Umbilical cord (tissue), 2 donors: ENCODE measurements around the gene WAC. TPM values are rescaled to one million over a fixed set of nuclear protein-coding genes. Genes with fewer than 3 reads are reported as not detected.

Experiments used
- DNase-seq: peaks from one replicate; pipeline ENCODE4 v3.0.0-alpha.2; 2015; ENCODE audit warnings: low spot score
- total RNA-seq: library from RNA; depleted of rRNA; stranded (reverse); fragments of >200 nt; gene quantifications from one replicate; pipeline ENCODE4 v1.2.3, GENCODE V29; 2014; ENCODE audit warnings: low replicate concordance; ENCODE audit not compliant: insufficient read depth

Gene WAC
- total RNA-seq, 1 donor from 2014 or later = 156 TPM

DNA sequence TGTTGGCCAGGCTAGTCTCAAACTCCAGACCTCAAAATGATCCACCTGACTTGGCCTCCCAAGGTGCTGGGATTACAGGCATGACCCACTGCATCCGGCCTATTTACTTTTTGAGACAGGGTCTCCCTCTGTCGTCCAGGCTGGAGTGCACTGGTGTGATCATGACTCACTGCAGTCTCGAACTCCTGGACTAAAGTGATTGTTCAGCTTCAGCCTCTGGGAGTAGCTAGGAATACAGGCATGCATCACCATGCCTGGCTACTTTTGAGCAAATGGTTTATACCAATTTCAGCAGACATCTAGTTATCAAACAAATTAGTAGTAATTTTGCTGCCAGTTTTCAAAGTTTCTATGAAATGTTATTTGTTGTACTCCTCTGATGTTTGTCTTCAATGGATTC lies 2.2 kb upstream of the WAC start:
- no peak for DNase-seq

DNA sequence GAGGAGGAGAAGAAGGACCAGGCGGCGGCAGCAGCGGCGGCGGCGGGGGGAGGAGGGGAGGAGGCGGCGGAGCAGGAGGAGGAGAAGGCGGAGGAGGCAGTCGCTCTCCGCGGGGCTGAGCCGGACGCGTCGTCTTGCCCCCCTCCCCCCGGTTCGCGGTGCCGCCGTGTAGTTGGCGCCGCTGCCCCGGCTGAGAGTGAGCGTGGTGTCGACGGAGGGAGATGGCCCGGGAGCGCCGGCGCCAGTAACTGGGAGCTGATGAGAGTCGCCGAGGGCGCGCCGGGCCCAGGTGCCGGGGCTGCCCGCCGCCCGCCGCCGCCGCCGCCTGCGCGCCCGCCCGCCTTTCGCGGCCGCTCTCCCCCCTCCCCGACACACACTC lies 257 bp downstream of the WAC start:
- no peak for DNase-seq

GRCh38 chr10:28533571-28534304 lies 820 bp downstream of the WAC start:
- DNase-seq = peak; percentile 55

DNA sequence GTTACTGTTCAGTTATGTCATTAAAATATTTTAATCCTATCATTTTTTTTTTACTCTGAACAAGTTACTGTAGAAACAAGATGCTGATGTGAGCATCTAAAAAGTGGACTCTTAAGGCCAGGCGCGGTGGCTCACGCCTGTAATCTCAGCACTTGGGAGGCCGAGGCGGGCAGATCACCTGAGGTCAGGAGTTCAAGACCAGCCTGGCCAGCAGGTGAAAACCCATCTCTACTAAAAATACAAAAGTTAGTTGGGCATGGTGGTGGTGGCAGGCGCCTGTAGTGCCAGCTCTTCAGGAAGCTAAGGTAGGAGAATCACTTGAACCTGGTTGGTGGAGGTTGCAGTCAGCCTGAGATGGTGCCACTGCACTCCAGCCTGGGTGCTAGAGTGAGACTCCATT lies 2.9 kb downstream of the WAC start:
- no peak for DNase-seq

GRCh38 chr10:28538595-28538994 lies 5.7 kb downstream of the WAC start:
- no peak for DNase-seq

GRCh38 chr10:28540145-28540544 lies 7.2 kb downstream of the WAC start:
- DNase-seq = no peak

DNA sequence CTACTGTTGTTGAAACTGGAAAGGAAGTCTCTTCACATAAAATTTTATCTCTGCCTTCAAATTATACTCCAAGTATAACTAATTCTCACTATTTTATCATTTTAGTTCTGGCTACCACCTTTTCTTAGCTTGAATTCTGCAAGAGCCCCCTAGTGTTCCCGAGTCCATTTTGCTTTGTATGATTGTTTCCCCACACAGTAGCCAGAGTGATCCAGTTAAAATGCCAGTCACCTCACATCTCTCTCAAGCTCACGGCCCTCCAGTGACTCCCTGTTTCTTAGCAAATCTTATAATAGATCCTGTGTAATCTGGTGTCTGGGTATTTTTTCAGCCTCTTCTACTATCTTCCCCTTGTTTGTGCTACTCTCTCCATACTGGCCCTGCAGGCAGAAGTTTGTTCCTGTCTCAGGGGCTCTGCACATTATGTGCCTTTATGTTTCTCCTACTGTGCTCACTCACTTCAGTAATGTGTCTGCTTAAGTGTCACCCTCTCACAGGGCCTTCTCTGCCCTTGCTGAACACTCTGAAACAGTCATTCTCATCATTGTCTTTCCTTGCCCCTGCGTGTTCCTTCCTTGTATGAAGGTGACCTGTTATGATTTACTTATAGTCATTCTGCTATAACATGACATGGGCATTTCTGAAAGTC lies 8.9 kb downstream of the WAC start:
- no peak for DNase-seq

DNA sequence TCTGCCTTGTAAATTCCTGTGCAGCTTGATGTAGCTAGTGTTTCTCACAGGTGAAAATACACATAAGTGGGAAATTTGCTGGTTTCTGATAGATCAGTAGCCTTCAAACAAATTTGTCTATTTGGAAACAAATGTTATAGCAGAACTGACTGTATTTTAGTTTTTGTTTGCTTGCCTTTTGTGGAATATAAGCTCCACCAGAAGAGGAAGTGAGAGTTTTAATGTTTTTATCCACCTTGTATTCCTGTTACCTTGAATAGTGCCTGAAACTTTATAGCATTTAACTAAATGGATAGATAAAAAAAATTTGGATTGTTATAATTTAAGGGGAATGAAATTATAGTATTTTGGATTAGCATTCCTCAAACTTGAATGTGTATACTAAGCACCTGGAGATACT lies 9.8 kb downstream of the WAC start:
- DNase-seq = no peak

DNA sequence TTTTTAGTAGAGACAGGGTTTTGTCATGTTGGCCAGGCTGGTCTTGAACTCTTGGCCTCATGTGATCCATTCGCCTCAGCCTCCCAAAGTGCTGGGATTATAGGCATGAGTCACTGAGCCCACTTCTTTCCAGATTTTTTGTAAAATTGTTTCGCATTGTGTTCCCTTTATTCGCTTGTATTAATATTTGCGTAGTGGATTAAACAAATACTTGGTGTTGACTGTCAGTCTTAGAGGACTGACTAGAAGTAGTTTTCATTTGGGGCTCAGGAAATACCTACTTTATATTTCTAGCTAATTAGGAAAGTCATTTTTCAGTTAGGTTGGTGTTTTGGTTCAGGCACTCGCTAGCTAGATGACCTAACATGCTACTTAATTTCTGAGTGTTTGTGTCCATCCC lies 11.1 kb downstream of the WAC start:
- DNase-seq = no peak

DNA sequence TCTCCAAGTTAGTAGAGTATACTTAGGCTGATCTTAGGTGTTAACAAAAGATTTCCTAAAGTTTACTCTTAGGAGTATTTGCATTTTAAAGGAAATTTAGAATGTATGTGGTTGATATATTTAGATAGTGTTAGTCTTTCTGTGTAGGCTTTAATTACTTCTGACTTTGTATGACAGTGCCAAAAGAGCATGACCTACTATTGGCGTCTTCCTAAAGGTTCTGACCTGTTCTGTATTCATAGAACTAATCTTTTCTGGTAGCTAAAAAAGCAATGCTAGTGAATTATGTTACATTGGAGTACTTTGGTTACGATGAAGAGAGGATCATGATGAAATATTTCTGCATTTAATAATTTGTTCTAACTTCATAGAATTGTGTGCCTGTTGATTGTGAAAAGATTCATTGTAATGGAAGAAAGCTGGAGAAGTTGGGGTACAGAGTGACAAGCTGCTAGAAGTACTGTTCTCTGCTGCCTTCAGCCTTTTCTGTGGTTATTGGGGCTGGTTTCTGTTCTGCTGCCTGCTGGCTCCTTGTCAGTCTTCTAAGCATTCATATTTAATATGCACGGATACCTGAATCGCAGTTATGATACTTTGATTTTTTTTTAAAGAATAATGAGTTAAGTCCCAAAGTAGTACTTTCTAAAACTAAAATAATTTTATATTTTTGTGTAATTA lies 13.2 kb downstream of the WAC start:
- no peak for DNase-seq

- no peak for DNase-seq
These were observed 16.0 kb downstream of the WAC start for GRCh38 chr10:28548781-28549498.

GRCh38 chr10:28551086-28551485 lies 18.2 kb downstream of the WAC start:
- DNase-seq = no peak

GRCh38 chr10:28552775-28553174 lies 19.9 kb downstream of the WAC start:
- no peak for DNase-seq

- no peak for DNase-seq
These were observed 21.1 kb downstream of the WAC start for GRCh38 chr10:28554009-28554408.

DNA sequence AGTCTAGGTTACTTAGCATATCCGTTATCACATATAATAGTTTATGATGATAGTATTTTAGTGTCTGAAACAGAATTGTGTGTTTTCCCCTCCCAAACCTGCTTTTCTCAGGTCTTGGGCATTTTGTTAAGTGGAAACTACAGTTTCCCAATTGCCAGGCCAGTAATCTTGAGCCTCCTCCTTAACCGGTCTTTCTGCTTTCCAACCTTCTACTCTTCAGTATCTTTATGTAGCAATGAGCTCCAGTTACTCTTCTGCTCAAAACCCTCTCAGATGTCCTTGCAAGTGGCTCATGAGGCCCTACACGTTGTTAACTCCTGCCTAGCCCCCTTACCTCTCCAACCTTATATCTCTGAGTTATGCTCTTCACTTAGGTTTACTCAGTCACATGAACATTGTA lies 22.0 kb downstream of the WAC start:
- DNase-seq = no peak

GRCh38 chr10:28555358-28555757 lies 22.4 kb downstream of the WAC start:
- no peak for DNase-seq

- no peak for DNase-seq
These were observed 23.2 kb downstream of the WAC start for GRCh38 chr10:28556142-28556541.

GRCh38 chr10:28558186-28558585 lies 25.3 kb downstream of the WAC start:
- DNase-seq = no peak

DNA sequence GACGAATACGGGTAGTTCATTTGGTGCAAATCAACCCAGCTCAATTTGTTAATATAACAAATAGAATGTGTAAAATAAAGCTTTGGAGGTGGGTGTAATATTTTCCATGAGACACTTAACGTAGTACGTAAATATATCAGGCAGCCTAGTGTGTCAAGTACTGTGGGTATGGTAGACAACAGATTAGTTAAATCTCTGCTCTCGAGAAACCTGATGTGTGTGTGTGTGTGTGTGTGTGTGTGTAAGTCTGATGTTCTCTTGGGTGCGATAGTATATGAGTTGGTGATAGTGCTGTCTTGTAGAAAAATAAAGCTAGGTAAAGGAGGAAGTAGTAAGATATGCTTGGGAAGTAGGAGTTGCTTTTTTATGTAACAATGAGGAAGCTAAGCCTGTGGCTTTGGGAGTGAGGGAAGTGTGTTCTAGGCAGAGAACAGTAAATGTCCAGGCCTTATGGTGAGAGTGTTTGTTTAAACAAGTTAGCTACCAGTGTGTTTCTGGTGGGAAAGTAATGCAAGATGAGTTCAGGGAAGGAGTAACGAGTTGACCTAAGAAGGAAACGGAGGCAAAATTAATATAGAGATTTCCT lies 26.1 kb downstream of the WAC start:
- DNase-seq = no peak

GRCh38 chr10:28559618-28560017 lies 26.7 kb downstream of the WAC start:
- DNase-seq = no peak

- DNase-seq = no peak
These were observed 27.7 kb downstream of the WAC start for GRCh38 chr10:28560617-28561016.

DNA sequence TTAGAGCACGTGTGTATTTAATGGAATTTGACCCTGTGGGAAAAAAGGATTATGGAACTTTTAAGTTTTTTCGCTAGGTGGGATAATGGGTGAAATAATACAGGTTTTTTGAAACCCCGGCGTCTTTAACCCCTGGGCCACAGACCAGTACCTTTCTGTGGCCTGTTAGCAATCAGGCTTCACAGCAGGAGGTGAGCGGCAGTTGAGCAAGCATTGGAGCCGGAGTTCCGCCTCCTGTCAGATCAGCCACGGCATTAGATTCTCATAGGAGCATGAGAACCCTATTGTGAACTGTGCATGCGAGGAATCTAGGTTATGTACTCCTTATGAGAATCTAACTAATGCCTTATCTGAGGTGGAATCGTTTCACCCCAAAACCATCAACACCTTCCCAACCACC lies 28.6 kb downstream of the WAC start:
- DNase-seq = no peak
